HG02885 (cell line): ENCODE measurements around the gene OR8B3.
A peak's percentile ranks its signal among the peaks of the same experiment; 100 is the strongest.
"Not testable (repeated sequence)": the region's sequence is repeated elsewhere in the genome, so short reads cannot be mapped to it uniquely, and the experiment has no call there.

ENCODE experiments used
- ATAC-seq: cut with Tn5 transposase; IDR thresholded peaks from one replicate; pipeline ENCODE4 v1.9.1; 2021; ENCODE audit warnings: mild to moderate bottlenecking; ENCODE audit not compliant: unreplicated experiment, poor library complexity

The OR8B3 gene, protein sequence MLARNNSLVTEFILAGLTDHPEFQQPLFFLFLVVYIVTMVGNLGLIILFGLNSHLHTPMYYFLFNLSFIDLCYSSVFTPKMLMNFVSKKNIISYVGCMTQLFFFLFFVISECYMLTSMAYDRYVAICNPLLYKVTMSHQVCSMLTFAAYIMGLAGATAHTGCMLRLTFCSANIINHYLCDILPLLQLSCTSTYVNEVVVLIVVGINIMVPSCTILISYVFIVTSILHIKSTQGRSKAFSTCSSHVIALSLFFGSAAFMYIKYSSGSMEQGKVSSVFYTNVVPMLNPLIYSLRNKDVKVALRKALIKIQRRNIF

GRCh38 chr11:124398924-124399323, at the start of gene OR8B3:
OR8B3 (minus strand) TSS chr11:124399024; CDS start chr11:124397351, 1,673 bp downstream.
- no peak for ATAC-seq

DNA sequence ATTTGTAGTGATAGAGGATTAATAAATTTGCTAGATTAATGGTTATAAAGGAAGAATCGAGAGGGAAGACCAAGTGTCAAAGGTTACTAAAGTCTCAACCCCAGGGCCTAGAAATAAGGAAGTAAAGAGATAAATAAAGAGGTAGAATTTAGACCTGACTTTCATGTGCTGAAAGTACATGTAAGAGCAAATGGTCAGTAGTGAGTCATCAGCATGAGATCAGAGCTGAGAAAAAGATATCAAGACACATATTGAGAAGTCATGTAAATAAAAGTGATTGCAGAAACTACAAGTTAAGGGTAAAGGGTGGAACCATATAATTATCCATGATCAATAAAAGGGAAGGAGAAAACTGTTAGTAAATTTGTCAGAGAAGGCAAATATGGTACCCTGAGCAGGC, 48.1 kb upstream of the OR8B3 start:
- no peak for ATAC-seq

- ATAC-seq, result no peak
These were observed 46.9 kb upstream of the OR8B3 start, which contains the start of gene OR8B8 for GRCh38 chr11:124445646-124446150. OR8B8 (minus strand) TSS chr11:124445696; CDS start chr11:124441085, 4,611 bp downstream.

DNA sequence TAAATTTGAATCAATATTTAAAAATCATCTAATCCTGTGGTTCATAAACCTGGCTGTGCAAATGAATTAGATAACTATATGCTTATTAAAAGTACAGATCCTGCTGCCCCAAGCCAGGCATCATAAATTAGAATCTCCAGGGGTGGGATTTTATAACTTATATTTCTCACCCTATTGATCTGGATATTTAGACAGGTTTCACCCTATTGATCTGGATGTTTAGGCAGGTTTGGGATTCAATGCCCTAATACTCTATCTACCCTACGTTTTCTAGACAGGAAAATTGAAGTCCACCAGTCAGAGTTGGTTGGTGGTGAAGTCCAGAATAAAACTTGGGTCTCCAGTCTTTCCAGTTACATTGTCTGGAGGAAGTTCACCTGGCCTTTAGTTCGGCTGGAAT, 44.0 kb upstream of the OR8B3 start:
- ATAC-seq, result no peak

DNA sequence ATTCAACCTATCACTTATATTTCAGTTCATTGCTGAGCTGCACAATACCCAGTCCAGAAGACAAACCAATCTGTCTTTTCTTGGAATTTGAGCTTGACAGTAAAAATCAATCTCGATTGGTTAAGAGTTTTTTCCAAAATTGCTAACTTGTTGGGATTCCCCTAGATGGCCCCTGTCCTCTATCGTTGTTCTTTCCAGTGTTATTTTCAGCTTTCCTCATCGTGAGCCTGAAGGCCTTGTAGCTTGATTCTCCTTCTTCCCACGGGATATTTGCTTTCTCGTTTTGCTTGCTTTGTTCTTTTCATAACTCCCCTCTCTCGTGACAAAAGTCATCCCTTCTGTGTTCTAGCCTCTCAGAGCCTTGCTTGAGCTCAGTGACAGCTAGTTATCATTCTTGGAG, 43.6 kb upstream of the OR8B3 start:
- no peak for ATAC-seq

GRCh38 chr11:124441519-124441918, 42.7 kb upstream of the OR8B3 start:
- ATAC-seq, result no peak

DNA sequence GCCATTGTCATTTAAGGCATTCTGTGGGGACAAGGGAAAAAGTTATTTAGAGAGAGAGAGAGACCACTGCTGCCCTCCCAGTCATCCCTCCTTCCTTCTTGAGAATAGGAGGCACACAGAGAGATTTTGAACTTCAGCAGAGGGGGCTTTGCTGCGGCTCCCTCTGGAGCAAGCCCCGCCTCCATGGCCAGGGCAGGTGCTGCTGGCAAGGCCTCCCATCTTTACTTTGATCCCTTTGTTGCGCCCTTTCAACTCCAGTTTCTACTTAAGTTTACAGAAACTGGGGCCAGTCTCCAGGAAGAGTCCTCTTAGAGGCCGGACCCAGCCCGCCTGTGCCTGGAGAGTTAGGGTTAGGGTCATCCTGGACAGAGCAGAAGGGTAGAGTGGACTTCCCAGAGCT, 42.3 kb upstream of the OR8B3 start:
- ATAC-seq, result no peak

GRCh38 chr11:124440608-124441007, 41.8 kb upstream of the OR8B3 start:
- ATAC-seq, result no peak

DNA sequence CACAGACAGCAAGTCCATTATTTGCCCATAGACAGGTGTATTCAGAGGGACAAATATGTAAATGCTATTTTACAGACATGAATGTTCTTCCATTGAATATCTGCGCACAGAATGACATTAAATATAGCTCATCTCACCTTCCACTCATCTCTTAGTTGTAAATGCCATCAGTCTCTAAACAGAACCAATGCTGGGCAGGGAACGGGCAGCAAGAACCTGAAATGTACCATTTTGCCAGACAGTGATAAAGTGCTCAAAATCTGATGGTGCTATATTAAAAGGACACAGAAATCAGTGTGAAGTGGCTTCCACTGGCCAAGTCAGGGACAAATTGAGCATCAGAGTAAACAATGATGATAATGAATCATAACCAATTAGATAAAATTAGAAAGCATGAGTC, 35.9 kb upstream of the OR8B3 start:
- no peak for ATAC-seq

DNA sequence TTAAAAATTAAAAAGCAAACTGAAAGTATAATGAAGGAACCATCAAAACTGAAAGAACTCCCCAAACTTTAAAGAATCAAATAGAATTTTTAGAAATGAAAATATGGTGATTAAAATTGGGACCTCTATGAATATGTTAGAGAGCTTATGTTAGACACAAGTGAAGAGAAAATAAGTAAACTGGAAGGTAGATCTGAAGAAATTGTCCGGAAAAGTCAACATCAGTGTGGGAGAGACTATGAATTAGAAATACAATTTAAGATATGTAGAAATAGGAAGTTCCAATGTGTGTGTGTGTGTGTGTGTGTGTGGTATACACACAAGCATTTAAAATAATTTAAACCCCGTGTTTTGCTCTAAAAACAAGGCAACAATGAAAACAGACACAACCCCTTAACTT, 30.8 kb upstream of the OR8B3 start:
- ATAC-seq, result no peak

GRCh38 chr11:124424384-124424921, 25.6 kb upstream of the OR8B3 start, which contains the start of gene OR8B4:
OR8B4 (minus strand) TSS chr11:124424871; CDS start chr11:124424871, 0 bp downstream.
- ATAC-seq, result no peak

- no peak for ATAC-seq
These were observed 22.2 kb upstream of the OR8B3 start for GRCh38 chr11:124421043-124421442.

DNA sequence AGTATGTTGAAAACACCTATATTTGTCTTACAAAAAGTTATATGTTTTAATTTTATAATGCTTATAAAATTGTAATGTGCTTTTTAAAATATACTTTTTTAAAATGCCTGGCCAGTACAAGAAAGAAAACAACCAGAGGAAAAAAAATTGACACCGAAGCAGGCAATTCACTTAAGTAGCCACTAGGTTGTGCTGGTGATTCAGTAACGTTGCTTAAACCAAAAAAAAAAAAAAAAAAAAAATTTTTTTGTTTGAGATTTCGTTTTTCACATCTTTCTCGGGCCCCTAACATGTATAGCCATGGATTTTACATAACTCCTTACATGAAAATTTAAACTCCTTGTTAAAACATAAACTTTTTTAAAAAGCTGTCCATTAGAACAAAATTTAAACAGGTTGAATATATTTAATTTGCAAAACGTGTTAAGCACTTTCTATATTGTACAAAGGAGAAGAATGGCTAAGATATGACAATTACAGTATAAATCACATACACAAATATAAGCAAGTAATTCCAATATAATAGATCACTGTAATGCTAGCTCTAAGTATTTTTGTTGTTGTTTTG, 16.6 kb upstream of the OR8B3 start:
- no peak for ATAC-seq

GRCh38 chr11:124409906-124410305, 11.1 kb upstream of the OR8B3 start:
- no peak for ATAC-seq

- no peak for ATAC-seq
These were observed 6.8 kb upstream of the OR8B3 start for GRCh38 chr11:124405581-124405980.

DNA sequence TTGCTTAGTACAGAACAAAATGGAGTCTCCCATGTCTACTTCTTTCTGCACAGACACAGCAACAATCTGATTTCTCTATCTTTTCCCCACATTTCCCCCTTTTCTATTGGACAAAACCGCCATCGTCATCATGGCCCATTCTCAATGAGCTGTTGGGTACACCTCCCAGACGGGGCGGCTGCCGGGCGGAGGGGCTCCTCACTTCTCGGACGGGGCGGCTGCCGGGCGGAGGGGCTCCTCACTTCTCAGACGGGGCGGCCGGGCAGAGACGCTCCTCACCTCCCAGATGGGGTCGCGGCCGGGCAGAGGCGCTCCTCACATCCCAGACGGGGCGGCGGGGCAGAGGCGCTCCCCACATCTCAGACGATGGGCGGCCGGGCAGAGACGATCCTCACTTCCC, 4.4 kb upstream of the OR8B3 start:
- ATAC-seq, result not testable (repeated sequence)

DNA sequence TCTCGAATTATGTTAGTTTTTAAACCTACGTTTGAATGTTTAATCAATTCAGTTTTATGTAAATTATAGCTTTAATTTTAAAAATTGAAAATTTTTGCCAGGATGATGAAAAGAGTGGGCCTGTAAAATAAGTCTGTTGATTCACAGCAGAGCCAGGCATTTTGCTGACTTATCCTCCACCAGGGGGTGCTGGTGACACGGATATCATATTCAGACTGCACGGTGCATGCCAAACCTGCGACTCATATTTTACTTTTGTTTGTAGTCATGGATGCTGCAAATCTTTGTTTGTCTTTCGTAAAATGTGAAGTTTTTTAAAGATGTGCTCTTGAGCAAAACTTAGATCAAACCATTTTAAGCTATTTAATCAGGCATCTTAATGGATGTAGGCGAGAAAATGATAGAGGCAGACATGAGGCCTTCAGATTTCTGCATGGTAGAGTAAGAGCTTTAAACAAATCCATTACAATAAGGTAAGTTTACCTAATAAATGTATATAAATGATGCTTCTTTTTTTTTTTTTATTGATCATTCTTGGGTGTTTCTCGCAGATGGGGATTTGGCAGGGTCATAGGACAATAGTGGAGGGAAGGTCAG, 3.6 kb upstream of the OR8B3 start:
- ATAC-seq, result peak; percentile 93

DNA sequence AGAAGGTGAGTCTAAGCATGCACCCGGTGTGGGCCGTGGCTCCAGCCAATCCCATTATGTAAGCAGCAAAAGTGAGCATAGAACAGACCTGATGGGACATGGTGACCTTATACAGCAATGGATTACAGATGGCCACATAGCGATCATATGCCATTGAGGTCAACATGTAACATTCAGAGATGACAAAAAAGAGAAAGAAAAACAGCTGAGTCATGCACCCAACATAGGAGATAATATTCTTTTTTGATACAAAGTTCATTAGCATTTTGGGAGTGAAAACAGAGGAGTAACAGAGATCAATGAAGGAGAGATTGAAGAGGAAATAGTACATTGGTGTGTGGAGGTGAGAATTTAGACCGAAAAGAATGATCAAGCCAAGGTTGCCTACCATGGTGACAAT, 2.0 kb downstream of the OR8B3 start:
- ATAC-seq, result not testable (repeated sequence)

DNA sequence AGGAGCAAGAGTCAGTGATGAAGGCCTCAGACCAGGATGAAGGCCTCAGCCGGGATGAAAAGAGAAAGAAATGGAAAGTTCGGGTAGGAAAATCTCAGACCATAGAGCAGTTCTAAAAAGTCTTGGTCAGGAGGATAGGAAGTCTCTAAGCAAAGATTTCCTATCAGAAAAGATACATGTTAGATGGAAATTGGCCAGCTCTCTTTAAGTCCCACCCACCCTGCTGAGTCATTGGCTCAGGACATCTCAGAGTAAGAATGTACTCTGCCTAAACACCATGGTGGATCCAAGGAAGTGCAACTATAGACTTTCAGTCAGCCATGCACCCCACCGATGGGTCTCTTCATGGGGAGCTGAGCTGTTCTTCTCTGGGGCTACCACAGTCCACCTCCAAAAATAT, 4.4 kb downstream of the OR8B3 start:
- no peak for ATAC-seq

DNA sequence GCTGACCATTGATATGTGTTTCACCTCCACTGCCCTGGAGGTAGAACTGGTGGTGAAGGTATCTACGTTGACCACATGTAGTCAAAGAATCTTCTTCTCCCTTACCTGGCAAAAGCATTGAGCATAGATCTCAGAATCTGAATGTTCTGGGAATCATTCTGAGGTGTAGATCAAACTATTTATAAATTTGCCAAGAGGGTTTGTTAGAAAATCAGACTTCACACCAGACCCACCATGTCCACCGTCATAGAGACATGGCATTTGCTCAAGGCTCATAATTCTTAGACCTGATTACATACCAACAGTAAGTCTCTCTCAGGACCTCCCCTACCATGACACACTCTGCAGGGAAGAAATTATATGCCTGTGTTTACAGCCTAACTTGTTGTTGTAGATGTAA, 14.4 kb downstream of the OR8B3 start, which contains the start of gene OR8B2:
Gene OR8B2 (minus strand): TSS at position 101 of the 400 bp plus-strand sequence. CDS start 1,156 bp downstream, outside the sequence.
- ATAC-seq, result no peak

DNA sequence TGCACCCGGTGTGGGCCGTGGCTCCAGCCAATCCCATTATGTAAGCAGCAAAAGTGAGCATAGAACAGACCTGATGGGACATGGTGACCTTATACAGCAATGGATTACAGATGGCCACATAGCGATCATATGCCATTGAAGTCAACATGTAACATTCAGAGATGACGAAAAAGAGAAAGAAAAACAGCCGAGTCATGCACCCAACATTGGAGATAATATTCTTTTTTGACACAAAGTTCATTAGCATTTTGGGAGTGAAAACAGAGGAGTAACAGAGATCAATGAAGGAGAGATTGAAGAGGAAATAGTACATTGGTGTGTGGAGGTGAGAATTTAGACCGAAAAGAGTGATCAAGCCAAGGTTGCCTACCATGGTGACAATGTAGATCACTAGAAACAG, 16.0 kb downstream of the OR8B3 start:
- not testable (repeated sequence) for ATAC-seq
